ENCODE data around the gene EVPL. TPM values are rescaled to one million over a fixed set of nuclear protein-coding genes. Genes with fewer than 3 reads are reported as not detected.
"Not testable (repeated sequence)": the region's sequence is repeated elsewhere in the genome, so short reads cannot be mapped to it uniquely, and the experiment has no call there.

The EVPL gene
- total and polyA plus RNA-seq, 5 donors = 0.02 to 0.09 (median 0.07) TPM; not detected in 1

- Histone ChIP-seq H3K4me3 (ENCODE audit: low read length) (peak overlapping the region; percentile 24), H3K4me1 (ENCODE audit: control insufficient read depth, insufficient read depth, low read length) (peaks cover 2% of the 10 kb centered on the region)
- intact Hi-C loops (cut with DNase I) = no loop called here
These were observed 50.8 kb downstream of the EVPL start for GRCh38 chr17:75976175-75976848.

GRCh38 chr17:75975757-75976174, 51.3 kb downstream of the EVPL start:
- Histone ChIP-seq H3K27me3 (ENCODE audit: control insufficient read depth, insufficient read depth) (no peaks in the 10 kb centered on the region), H3K4me1 (ENCODE audit: control insufficient read depth, insufficient read depth, low read length) (peaks cover 1% of the 10 kb centered on the region), H3K4me3 (ENCODE audit: low read length) (peak overlapping the region; percentile 24), H3K9me3 (ENCODE audit: control insufficient read depth, low read length) (no peaks in the 10 kb centered on the region), H3K27ac (ENCODE audit: low read length) (no peak overlapping the region)
- intact Hi-C loops (cut with DNase I) = no loop called here
- 81% methylated on average over 5 of the region's 5 CpGs for WGBS
- DNase-seq (no peak), ATAC-seq (no peak)

More at GRCh38 chr17:75976175-75976848, 50.8 kb downstream of the EVPL start:
- Histone ChIP-seq H3K9me3 (ENCODE audit: control insufficient read depth, low read length) (no peaks in the 10 kb centered on the region), H3K27me3 (ENCODE audit: control insufficient read depth, insufficient read depth) (no peaks in the 10 kb centered on the region), H3K27ac (ENCODE audit: low read length) (no peak overlapping the region)
- no peak for ATAC-seq
- WGBS = 48% methylated on average over 9 of the region's 9 CpGs
- DNase-seq = no peak

GRCh38 chr17:75975187-75975586, 51.9 kb downstream of the EVPL start:
- H3K9me3 ChIP-seq (ENCODE audit: control insufficient read depth, low read length); H3K4me3 ChIP-seq (ENCODE audit: low read length); H3K27ac ChIP-seq (ENCODE audit: low read length); DNase-seq; ATAC-seq; H3K27me3 ChIP-seq (ENCODE audit: control insufficient read depth, insufficient read depth); intact Hi-C loops (cut with DNase I); H3K4me1 ChIP-seq (ENCODE audit: control insufficient read depth, insufficient read depth, low read length): not testable (repeated sequence)
- WGBS = 95% methylated on average over 6 of the region's 6 CpGs

- Histone ChIP-seq H3K27me3 (ENCODE audit: control insufficient read depth, insufficient read depth) (no peaks in the 10 kb centered on the region), H3K4me1 (ENCODE audit: control insufficient read depth, insufficient read depth, low read length) (peaks cover 4% of the 10 kb centered on the region), H3K4me3 (ENCODE audit: low read length) (no peak overlapping the region), H3K9me3 (ENCODE audit: control insufficient read depth, low read length) (no peaks in the 10 kb centered on the region), H3K27ac (ENCODE audit: low read length) (no peak overlapping the region)
- DNase-seq (no peak), ATAC-seq (no peak)
- intact Hi-C loops (cut with DNase I) = no loop called here
- WGBS = 86% methylated on average over 7 of the region's 7 CpGs
These were observed 56.5 kb downstream of the EVPL start for GRCh38 chr17:75970626-75971025.

- no peak overlapping the region for H3K4me3 ChIP-seq (ENCODE audit: low read length)
- no peak overlapping the region for H3K27ac ChIP-seq (ENCODE audit: low read length)
- peaks cover 4% of the 10 kb centered on the region for H3K4me1 ChIP-seq (ENCODE audit: control insufficient read depth, insufficient read depth, low read length)
- intact Hi-C loops (cut with DNase I) = no loop called here
- 53% methylated on average over 4 of the region's 4 CpGs for WGBS
- H3K27me3 ChIP-seq (ENCODE audit: control insufficient read depth, insufficient read depth) = no peaks in the 10 kb centered on the region
- ATAC-seq (peak; percentile 22 to 81), DNase-seq (no peak)
- no peaks in the 10 kb centered on the region for H3K9me3 ChIP-seq (ENCODE audit: control insufficient read depth, low read length)
These were observed 57.0 kb downstream of the EVPL start for GRCh38 chr17:75970011-75970523.

- intact Hi-C loops (cut with DNase I); H3K27me3 ChIP-seq (ENCODE audit: control insufficient read depth, insufficient read depth); DNase-seq; ATAC-seq; H3K4me3 ChIP-seq (ENCODE audit: low read length); H3K27ac ChIP-seq (ENCODE audit: low read length); H3K9me3 ChIP-seq (ENCODE audit: control insufficient read depth, low read length); H3K4me1 ChIP-seq (ENCODE audit: control insufficient read depth, insufficient read depth, low read length): not testable (repeated sequence)
- WGBS = 87% methylated on average over 10 of the region's 10 CpGs
These were observed 58.1 kb downstream of the EVPL start for GRCh38 chr17:75969044-75969443.

- H3K9me3 ChIP-seq (ENCODE audit: control insufficient read depth, low read length) = no peaks in the 10 kb centered on the region
- DNase-seq (no peak), ATAC-seq (no peak)
- H3K4me1 ChIP-seq (ENCODE audit: control insufficient read depth, insufficient read depth, low read length) = peaks cover 3% of the 10 kb centered on the region
- 96% methylated on average over 6 of the region's 6 CpGs for WGBS
- H3K4me3 ChIP-seq (ENCODE audit: low read length) = no peak overlapping the region
- intact Hi-C loops (cut with DNase I) = no loop called here
- no peaks in the 10 kb centered on the region for H3K27me3 ChIP-seq (ENCODE audit: control insufficient read depth, insufficient read depth)
- H3K27ac ChIP-seq (ENCODE audit: low read length) = no peak overlapping the region
These were observed 61.6 kb downstream of the EVPL start for GRCh38 chr17:75965468-75965867.

- H3K4me1 ChIP-seq (ENCODE audit: control insufficient read depth, insufficient read depth, low read length) = peaks cover 1% of the 10 kb centered on the region
- ATAC-seq (no peak), DNase-seq (no peak)
- no peak overlapping the region for H3K4me3 ChIP-seq (ENCODE audit: low read length)
- no peak overlapping the region for H3K27ac ChIP-seq (ENCODE audit: low read length)
- intact Hi-C loops (cut with DNase I) = no loop called here
- H3K9me3 ChIP-seq (ENCODE audit: control insufficient read depth, low read length) = no peaks in the 10 kb centered on the region
- no peaks in the 10 kb centered on the region for H3K27me3 ChIP-seq (ENCODE audit: control insufficient read depth, insufficient read depth)
- WGBS = 96% methylated on average over 11 of the region's 11 CpGs
These were observed 67.1 kb downstream of the EVPL start for GRCh38 chr17:75959839-75960511.

- peaks cover 1% of the 10 kb centered on the region for H3K4me1 ChIP-seq (ENCODE audit: control insufficient read depth, insufficient read depth, low read length)
- peak overlapping the region; percentile 58 for H3K27ac ChIP-seq (ENCODE audit: low read length)
- H3K9me3 ChIP-seq (ENCODE audit: control insufficient read depth, low read length) = no peaks in the 10 kb centered on the region
- ATAC-seq (peak in 1 of 2 donors; percentile 45), DNase-seq (no peak)
- no peaks in the 10 kb centered on the region for H3K27me3 ChIP-seq (ENCODE audit: control insufficient read depth, insufficient read depth)
- no peak overlapping the region for H3K4me3 ChIP-seq (ENCODE audit: low read length)
- WGBS = 45% methylated on average over 8 of the region's 8 CpGs
- intact Hi-C loops (cut with DNase I) = no loop called here
These were observed 67.9 kb downstream of the EVPL start for GRCh38 chr17:75959051-75959838.
